ENCODE results near the gene MYO5C.

- no peak for TF ChIP-seq SNAPC4 (CRISPR knock-in tag; IDR thresholded peaks at IDR 0.05)
- TF ChIP-seq U2AF2 (IDR thresholded peaks at IDR 0.05; ENCODE audit: low read depth, low read length) = no peak
- TF ChIP-seq REST (IDR thresholded peaks at IDR 0.05; ENCODE audit: borderline replicate concordance in 1 of 2, low read depth in 1 of 2, low read length in 2 of 2) = no peak
Measured at GRCh38 chr15:52163321-52164190, 132.0 kb downstream of the MYO5C start.
